ENCODE data around the gene ACTN1. TPM values are rescaled to one million over a fixed set of nuclear protein-coding genes. Genes with fewer than 3 reads are reported as not detected.

ACTN1 gene
- polyA plus RNA-seq, 3 donors, result 41.4 to 75.0 (median 69.4) TPM

GRCh38 chr14:69006346-69006745, 27.2 kb upstream of the ACTN1 start:
- TF ChIP-seq, protein P1, sequence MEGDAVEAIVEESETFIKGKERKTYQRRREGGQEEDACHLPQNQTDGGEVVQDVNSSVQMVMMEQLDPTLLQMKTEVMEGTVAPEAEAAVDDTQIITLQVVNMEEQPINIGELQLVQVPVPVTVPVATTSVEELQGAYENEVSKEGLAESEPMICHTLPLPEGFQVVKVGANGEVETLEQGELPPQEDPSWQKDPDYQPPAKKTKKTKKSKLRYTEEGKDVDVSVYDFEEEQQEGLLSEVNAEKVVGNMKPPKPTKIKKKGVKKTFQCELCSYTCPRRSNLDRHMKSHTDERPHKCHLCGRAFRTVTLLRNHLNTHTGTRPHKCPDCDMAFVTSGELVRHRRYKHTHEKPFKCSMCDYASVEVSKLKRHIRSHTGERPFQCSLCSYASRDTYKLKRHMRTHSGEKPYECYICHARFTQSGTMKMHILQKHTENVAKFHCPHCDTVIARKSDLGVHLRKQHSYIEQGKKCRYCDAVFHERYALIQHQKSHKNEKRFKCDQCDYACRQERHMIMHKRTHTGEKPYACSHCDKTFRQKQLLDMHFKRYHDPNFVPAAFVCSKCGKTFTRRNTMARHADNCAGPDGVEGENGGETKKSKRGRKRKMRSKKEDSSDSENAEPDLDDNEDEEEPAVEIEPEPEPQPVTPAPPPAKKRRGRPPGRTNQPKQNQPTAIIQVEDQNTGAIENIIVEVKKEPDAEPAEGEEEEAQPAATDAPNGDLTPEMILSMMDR (IDR thresholded peaks at IDR 0.05), result no peak
- no peaks in the 10 kb centered on the region for H3K9me3 ChIP-seq (replicated peaks in 1 of 2; ENCODE audit: control insufficient read depth in 1 of 2, insufficient read depth in 1 of 2, low read length in 2 of 2)
- H3K27ac ChIP-seq (ENCODE audit: low read depth in 1 of 2, low read length in 2 of 2), result no peak overlapping the region
- no peaks in the 10 kb centered on the region for H3K27me3 ChIP-seq (ENCODE audit: control insufficient read depth in 2 of 2, insufficient read depth in 2 of 2, low read length in 2 of 2)
- H3K4me3 Mint-ChIP-seq, result no peak overlapping the region
- WGBS (ENCODE audit: insufficient coverage), result 98% methylated on average over 4 of the region's 5 CpGs
- H3K4me1 Mint-ChIP-seq, result peaks cover 17% of the 10 kb centered on the region
- no peaks in the 10 kb centered on the region for H3K36me3 Mint-ChIP-seq
- H3K9ac ChIP-seq (ENCODE audit: insufficient read depth, low read length, poor library complexity, severe bottlenecking), result no peak overlapping the region
- H3K9me3 Mint-ChIP-seq, result peaks cover 0 to 2% (median 0%) of the 10 kb centered on the region in 7 donors
- H3K27ac Mint-ChIP-seq, result no peak overlapping the region
- H3K4me2 ChIP-seq (replicated peaks; ENCODE audit: extremely low read depth, low read length, poor library complexity, severe bottlenecking), result no peak overlapping the region
- no peaks in the 10 kb centered on the region for H3K36me3 ChIP-seq (replicated peaks in 1 of 2; ENCODE audit: control insufficient read depth in 1 of 2, insufficient read depth in 2 of 2, low read length in 2 of 2)
- H3K27me3 Mint-ChIP-seq (ENCODE audit: low read depth in 3 of 3), result peaks cover 1 to 3% (median 1%) of the 10 kb centered on the region in 3 donors
- H3K4me1 ChIP-seq (ENCODE audit: control insufficient read depth in 1 of 2, insufficient read depth in 2 of 2, low read length in 2 of 2), result peaks cover 1 to 9% of the 10 kb centered on the region in 2 donors
- intact Hi-C loops (cut with micrococcal nuclease), result no loop called here
- no peaks in the 10 kb centered on the region for H4K20me1 ChIP-seq (ENCODE audit: insufficient read depth, low read length)
- no peak for DNase-seq
- H2AFZ ChIP-seq (ENCODE audit: insufficient read depth, low read depth, low read length, poor library complexity, severe bottlenecking), result no peak overlapping the region
- no peaks in the 10 kb centered on the region for H3K79me2 ChIP-seq (ENCODE audit: insufficient read depth, low read length)
- H3K4me3 ChIP-seq (replicated peaks in 1 of 3; ENCODE audit: low read depth in 2 of 3, low read length in 3 of 3), result no peak overlapping the region

- Histone ChIP-seq H3K9me3 (replicated peaks in 1 of 2; ENCODE audit: control insufficient read depth in 1 of 2, insufficient read depth in 1 of 2, low read length in 2 of 2) (no peaks in the 10 kb centered on the region), H3K36me3 (replicated peaks in 1 of 2; ENCODE audit: control insufficient read depth in 1 of 2, insufficient read depth in 2 of 2, low read length in 2 of 2) (no peaks in the 10 kb centered on the region), H3K4me3 (replicated peaks in 1 of 3; ENCODE audit: low read depth in 2 of 3, low read length in 3 of 3) (no peak overlapping the region), H3K4me1 (ENCODE audit: control insufficient read depth in 1 of 2, insufficient read depth in 2 of 2, low read length in 2 of 2) (peaks cover 0 to 3% of the 10 kb centered on the region in 2 donors), H4K20me1 (ENCODE audit: insufficient read depth, low read length) (no peaks in the 10 kb centered on the region), H3K79me2 (ENCODE audit: insufficient read depth, low read length) (no peaks in the 10 kb centered on the region), H2AFZ (ENCODE audit: insufficient read depth, low read depth, low read length, poor library complexity, severe bottlenecking) (no peak overlapping the region), H3K4me2 (replicated peaks; ENCODE audit: extremely low read depth, low read length, poor library complexity, severe bottlenecking) (no peak overlapping the region), H3K27ac (ENCODE audit: low read depth in 1 of 2, low read length in 2 of 2) (no peak overlapping the region), H3K9ac (ENCODE audit: insufficient read depth, low read length, poor library complexity, severe bottlenecking) (no peak overlapping the region), H3K27me3 (ENCODE audit: control insufficient read depth in 2 of 2, insufficient read depth in 2 of 2, low read length in 2 of 2) (no peaks in the 10 kb centered on the region)
- H3K27ac Mint-ChIP-seq, result no peak overlapping the region
- peaks cover 0 to 2% (median 0%) of the 10 kb centered on the region in 7 donors for H3K9me3 Mint-ChIP-seq
- peak in 2 of 3 donors; percentile 12 to 44 for DNase-seq
- H3K36me3 Mint-ChIP-seq, result no peaks in the 10 kb centered on the region
- H3K27me3 Mint-ChIP-seq (ENCODE audit: low read depth in 3 of 3), result peaks cover 1 to 3% (median 1%) of the 10 kb centered on the region in 3 donors
- H3K4me3 Mint-ChIP-seq, result no peak overlapping the region
- TF ChIP-seq, protein P1 (IDR thresholded peaks at IDR 0.05), result no peak
- intact Hi-C loops (cut with micrococcal nuclease), result no loop called here
- 81% methylated on average over 5 of the region's 11 CpGs for WGBS (ENCODE audit: insufficient coverage)
- peaks cover 14% of the 10 kb centered on the region for H3K4me1 Mint-ChIP-seq
Observed at GRCh38 chr14:69005432-69006148, 26.5 kb upstream of the ACTN1 start.

Measured in CD14-positive monocyte (primary cell).